B cell (primary cell): Measurements from ENCODE around the gene YIPF4. TPM values are rescaled to one million over a fixed set of nuclear protein-coding genes. Genes with fewer than 3 reads are reported as not detected.

Experiments
- ATAC-seq: fragments of 200-7000 bp; cut with Tn5 transposase; one replicate; pipeline ENCODE4 v1.10.0; 2021; ENCODE audit warnings: low read depth, mild to moderate bottlenecking, moderate number of reproducible peaks, moderate library complexity
- CTCF ChIA-PET: fragments of 350-600 bp; sonication (Branson Sonifier 250); formaldehyde crosslinking; loops from one replicate; lab custom pipeline; 2021; ENCODE audit warnings: antibody characterized with exemption, inconsistent platforms; lab: Charles Lee
- POLR2A ChIA-PET: fragments of 350-600 bp; sonication (Branson Sonifier 250); formaldehyde crosslinking; loops from one replicate; lab custom pipeline; 2021; ENCODE audit warnings: antibody characterized with exemption; lab: Charles Lee
- DNase-seq: peaks from one replicate; pipeline ENCODE4 v3.0.0; 2013
- H2AFZ ChIP-seq: 2 replicates; pipeline ENCODE4 v1.6.1; 2012; ENCODE audit warnings: mild to moderate bottlenecking, low read depth, low read length; ENCODE audit not compliant: insufficient read depth, poor library complexity, severe bottlenecking
- H3K27ac ChIP-seq, 2 donors: 1 replicate in 1 of 2; 2 replicates in 1 of 2; pipeline ENCODE4 v1.5.1; 2012 to 2013; ENCODE audit warnings: low read length in 2 of 2, mild to moderate bottlenecking in 2 of 2, moderate library complexity in 1 of 2
- H3K27me3 ChIP-seq, 4 experiments: fragments of 200-600 bp in 1 of 4; sonication (generic) in 1 of 4; replicated peaks in 1 of 4; 1 replicate in 2 of 4; 2 replicates in 2 of 4; pipeline versions ENCODE4 v1.6.1 to v1.7.0; 2013 to 2016; ENCODE audit warnings: low read length in 3 of 4, mild to moderate bottlenecking in 2 of 4, mixed read lengths in 1 of 4, moderate library complexity in 1 of 4; ENCODE audit not compliant: insufficient read depth in 4 of 4, control insufficient read depth in 3 of 4; ENCODE audit errors: control extremely low read depth in 1 of 4
- H3K36me3 ChIP-seq, 2 experiments: replicated peaks in 1 of 2; 1 replicate in 1 of 2; 2 replicates in 1 of 2; pipeline versions ENCODE4 v1.6.1 to v1.7.1; 2013; ENCODE audit warnings: low read length in 1 of 2; ENCODE audit not compliant: insufficient read depth in 2 of 2, control insufficient read depth in 1 of 2; ENCODE audit errors: control extremely low read depth in 1 of 2, extremely low read depth in 1 of 2
- H3K4me1 ChIP-seq, 2 donors: fragments of 200-600 bp in 1 of 2; sonication (generic) in 1 of 2; 1 replicate in 1 of 2; 2 replicates in 1 of 2; pipeline versions ENCODE4 v1.5.1 to v1.6.1; 2013 to 2017; ENCODE audit warnings: low read length in 2 of 2; ENCODE audit not compliant: control insufficient read depth in 2 of 2, insufficient read depth in 2 of 2
- H3K4me2 ChIP-seq: replicated peaks from 2 replicates; pipeline ENCODE3; 2012; ENCODE audit warnings: mild to moderate bottlenecking, low read depth, low read length; ENCODE audit not compliant: poor library complexity, severe bottlenecking
- H3K4me3 ChIP-seq, 5 experiments: fragments of 200-600 bp in 1 of 5; sonication (generic) in 1 of 5; 1 replicate in 3 of 5; 2 replicates in 2 of 5; pipeline versions ENCODE4 v1.5.1 to v1.7.0; 2011 to 2016; ENCODE audit warnings: low read length in 4 of 5, mild to moderate bottlenecking in 4 of 5, low read depth in 2 of 5, control low read depth in 1 of 5, moderate library complexity in 1 of 5; ENCODE audit not compliant: insufficient read depth in 1 of 5; ENCODE audit errors: control extremely low read depth in 1 of 5, extremely low read depth in 1 of 5
- H3K79me2 ChIP-seq: fragments of 200-600 bp; sonication (generic); one replicate; pipeline ENCODE4 v1.6.0; 2016; ENCODE audit warnings: low read length; ENCODE audit not compliant: control insufficient read depth, insufficient read depth
- H3K9ac ChIP-seq: fragments of 200-600 bp; sonication (generic); 2 replicates; pipeline ENCODE4 v1.6.1; 2017; ENCODE audit warnings: mild to moderate bottlenecking, low read length, moderate library complexity
- H3K9me3 ChIP-seq, 3 donors: one replicate each; pipeline versions ENCODE4 v1.6.1 to v1.7.1; 2013; ENCODE audit warnings: low read length in 2 of 3; ENCODE audit not compliant: control insufficient read depth in 2 of 3, insufficient read depth in 1 of 3; ENCODE audit errors: control extremely low read depth in 1 of 3
- H4K20me1 ChIP-seq: 2 replicates; pipeline ENCODE4 v1.6.0; 2012; ENCODE audit warnings: mild to moderate bottlenecking, low read length; ENCODE audit not compliant: insufficient read depth, control insufficient read depth, poor library complexity, severe bottlenecking
- H3K27ac Mint-ChIP-seq: one replicate; pipeline ENCODE4 v1.8.0; 2021; ENCODE audit warnings: mixed read lengths
- H3K27me3 Mint-ChIP-seq: one replicate; pipeline ENCODE4 v1.8.0; 2021; ENCODE audit warnings: mixed read lengths
- H3K4me1 Mint-ChIP-seq: one replicate; pipeline ENCODE4 v1.8.0; 2021; ENCODE audit warnings: mixed read lengths
- H3K4me3 Mint-ChIP-seq: one replicate; pipeline ENCODE4 v1.8.0; 2021; ENCODE audit warnings: mixed read lengths
- H3K9me3 Mint-ChIP-seq: one replicate; pipeline ENCODE4 v1.8.0; 2022; ENCODE audit warnings: mixed read lengths; ENCODE audit not compliant: insufficient read depth
- EZH2 ChIP-seq: IDR thresholded peaks from 2 replicates; pipeline ENCODE4 v1.6.1; 2012; ENCODE audit warnings: borderline replicate concordance, low read depth, mild to moderate bottlenecking, moderate library complexity, low read length; ENCODE audit not compliant: insufficient read depth, poor library complexity, severe bottlenecking
- WGBS: methylation state at CpG from one replicate; pipeline ENCODE4 v1.1.5; 2013; ENCODE audit warnings: missing lambda C conversion rate; ENCODE audit not compliant: insufficient coverage; 5-methylcytosine and 5-hydroxymethylcytosine counted together
- intact Hi-C: fragments of 100-400 bp; cut with micrococcal nuclease; formaldehyde crosslinking; loops from one replicate; pipeline ENCODE4 v1.10.0; 2022
- polyA plus RNA-seq: library from polyadenylated mRNA; depleted of rRNA; stranded (reverse); fragments of >200 nt; gene quantifications from 2 replicates; pipeline ENCODE4 v1.2.3, GENCODE V29; 2012
- total RNA-seq, 2 donors: library from RNA; stranded (reverse); fragments of 120-200 nt in 1 of 2; gene quantifications; 1 replicate in 1 of 2; 2 replicates in 1 of 2; pipeline versions ENCODE4 v1.2.3 to v1.2.4, GENCODE V29; 2013 to 2022
- TF ChIP-seq, protein P1 (sequence below): fragments of 200-600 bp; IDR thresholded peaks from one replicate; pipeline ENCODE4 v1.8.0; 2022; ENCODE audit warnings: antibody characterized with exemption, mild to moderate bottlenecking

The YIPF4 gene
- total and polyA plus RNA-seq, 2 donors (not counting 1 experiment from before 2014, with no cell fraction given): 3.4 to 42.4 TPM

DNA sequence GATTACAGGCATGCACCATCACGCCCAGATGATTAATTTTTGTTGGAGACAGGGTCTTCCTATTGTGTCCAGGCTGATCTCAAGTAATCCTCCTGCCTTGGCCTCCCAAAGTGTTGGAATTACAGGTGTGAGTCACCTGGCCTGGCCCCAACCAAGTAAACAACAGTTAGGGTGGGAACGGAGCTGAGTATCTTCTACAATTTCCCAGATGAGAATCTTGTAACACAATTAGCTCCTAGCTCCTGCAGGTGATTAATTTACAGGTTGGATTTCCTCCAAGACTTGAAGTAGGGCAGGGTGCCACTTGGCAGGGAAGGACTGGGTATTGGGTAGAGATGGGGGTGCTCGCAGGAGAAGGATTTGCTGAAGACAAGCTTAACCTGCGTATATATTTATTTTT lies 30.8 kb upstream of the YIPF4 start:
- CTCF ChIA-PET: interaction anchor here (1.2 kb wide), 1 partner anchor 13 kb away, joined by 3 read pairs; no protein-coding TSS in a partner anchor
- H3K79me2 ChIP-seq: no peaks in the 10 kb centered on the region
- H3K4me2 ChIP-seq: no peak overlapping the region
- ATAC-seq: no peak
- Mint-ChIP-seq H3K9me3 (no peaks in the 10 kb centered on the region), H3K27ac (no peak overlapping the region), H3K4me1 (no peaks in the 10 kb centered on the region), H3K4me3 (no peak overlapping the region), H3K27me3 (no peaks in the 10 kb centered on the region)
- intact Hi-C loops: no loop called here
- no peak overlapping the region for H3K9ac ChIP-seq
- H3K27me3 ChIP-seq: no peaks in the 10 kb centered on the region
- no peak overlapping the region for H2AFZ ChIP-seq
- no peaks in the 10 kb centered on the region for H4K20me1 ChIP-seq
- no peaks in the 10 kb centered on the region for H3K9me3 ChIP-seq
- no peaks in the 10 kb centered on the region for H3K4me1 ChIP-seq
- H3K27ac ChIP-seq: no peak overlapping the region
- H3K4me3 ChIP-seq: no peak overlapping the region
- DNase-seq: no peak
- TF ChIP-seq, protein P1, sequence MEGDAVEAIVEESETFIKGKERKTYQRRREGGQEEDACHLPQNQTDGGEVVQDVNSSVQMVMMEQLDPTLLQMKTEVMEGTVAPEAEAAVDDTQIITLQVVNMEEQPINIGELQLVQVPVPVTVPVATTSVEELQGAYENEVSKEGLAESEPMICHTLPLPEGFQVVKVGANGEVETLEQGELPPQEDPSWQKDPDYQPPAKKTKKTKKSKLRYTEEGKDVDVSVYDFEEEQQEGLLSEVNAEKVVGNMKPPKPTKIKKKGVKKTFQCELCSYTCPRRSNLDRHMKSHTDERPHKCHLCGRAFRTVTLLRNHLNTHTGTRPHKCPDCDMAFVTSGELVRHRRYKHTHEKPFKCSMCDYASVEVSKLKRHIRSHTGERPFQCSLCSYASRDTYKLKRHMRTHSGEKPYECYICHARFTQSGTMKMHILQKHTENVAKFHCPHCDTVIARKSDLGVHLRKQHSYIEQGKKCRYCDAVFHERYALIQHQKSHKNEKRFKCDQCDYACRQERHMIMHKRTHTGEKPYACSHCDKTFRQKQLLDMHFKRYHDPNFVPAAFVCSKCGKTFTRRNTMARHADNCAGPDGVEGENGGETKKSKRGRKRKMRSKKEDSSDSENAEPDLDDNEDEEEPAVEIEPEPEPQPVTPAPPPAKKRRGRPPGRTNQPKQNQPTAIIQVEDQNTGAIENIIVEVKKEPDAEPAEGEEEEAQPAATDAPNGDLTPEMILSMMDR: no peak
- TF ChIP-seq EZH2: no peak
- 86% methylated on average over 2 of the region's 4 CpGs for WGBS
- H3K36me3 ChIP-seq: peaks cover 0 to 8% of the 10 kb centered on the region in 2 experiments
- POLR2A ChIA-PET: no interaction called here

DNA sequence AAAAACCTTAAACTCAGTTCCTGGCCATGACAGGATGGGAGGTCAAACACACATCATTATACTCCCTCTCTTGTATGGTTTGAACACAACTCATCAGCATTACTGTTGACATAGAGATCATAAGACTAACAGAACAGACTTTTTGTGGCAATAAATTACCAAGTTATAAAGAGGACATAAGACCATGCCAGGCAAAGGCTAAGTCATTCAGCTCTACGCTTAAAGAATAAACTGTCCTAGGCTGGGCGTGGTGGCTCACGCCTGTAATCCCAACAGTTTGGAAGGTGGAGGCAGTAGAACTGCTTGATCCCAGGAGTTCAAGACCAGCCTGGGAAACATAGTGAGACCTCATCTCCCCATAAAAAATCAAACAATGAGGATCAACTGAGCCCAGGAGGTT lies 29.4 kb upstream of the YIPF4 start:
- Mint-ChIP-seq H3K27ac (no peak overlapping the region), H3K4me3 (no peak overlapping the region), H3K9me3 (no peaks in the 10 kb centered on the region), H3K4me1 (no peaks in the 10 kb centered on the region), H3K27me3 (no peaks in the 10 kb centered on the region)
- Histone ChIP-seq H3K9ac (no peak overlapping the region), H3K9me3 (no peaks in the 10 kb centered on the region), H3K4me2 (no peak overlapping the region), H3K4me3 (no peak overlapping the region), H4K20me1 (no peaks in the 10 kb centered on the region), H3K4me1 (no peaks in the 10 kb centered on the region), H3K27me3 (no peaks in the 10 kb centered on the region), H3K27ac (no peak overlapping the region), H3K79me2 (no peaks in the 10 kb centered on the region), H2AFZ (no peak overlapping the region), H3K36me3 (peaks cover 0 to 8% of the 10 kb centered on the region in 2 experiments)
- POLR2A ChIA-PET: no interaction called here
- DNase-seq (no peak), ATAC-seq (no peak)
- TF ChIP-seq, protein P1: no peak
- no peak for TF ChIP-seq EZH2
- 100% methylated on average over 3 of the region's 3 CpGs for WGBS
- CTCF ChIA-PET: no interaction called here
- intact Hi-C loops: no loop called here
